Measurements from ENCODE around the gene KCNK13. TPM values are rescaled to one million over a fixed set of nuclear protein-coding genes. Genes with fewer than 3 reads are reported as not detected.
"Not testable (repeated sequence)": the region's sequence is repeated elsewhere in the genome, so short reads cannot be mapped to it uniquely, and the experiment has no call there.

The KCNK13 gene
- polyA plus RNA-seq, 1 donor (not counting 4 experiments of a cell fraction or from before 2014, with no cell fraction given) = 0.03 TPM

- Histone ChIP-seq H3K27ac (ENCODE audit: control insufficient read depth, insufficient read depth, low read length) (no peak overlapping the region), H3K36me3 (ENCODE audit: control insufficient read depth in 2 of 2, extremely low read depth in 1 of 2, insufficient read depth in 2 of 2, low read length in 2 of 2) (no peaks in the 10 kb centered on the region), H3K9me3 (ENCODE audit: control insufficient read depth, low read depth, low read length) (no peaks in the 10 kb centered on the region), H3K4me1 (ENCODE audit: control insufficient read depth, extremely low read depth, insufficient read depth, low read length) (no peaks in the 10 kb centered on the region), H3K9me1 (ENCODE audit: control insufficient read depth, extremely low read depth, insufficient read depth, low read length) (no peaks in the 10 kb centered on the region), H2AFZ (ENCODE audit: control insufficient read depth, low read length) (no peak overlapping the region), H3K9ac (ENCODE audit: control insufficient read depth, extremely low read depth, insufficient read depth, low read length) (no peak overlapping the region), H3K4me2 (ENCODE audit: control insufficient read depth, extremely low read depth, insufficient read depth, low read depth, low read length) (no peak overlapping the region), H3K79me2 (ENCODE audit: control insufficient read depth, insufficient read depth, low read length) (no peaks in the 10 kb centered on the region), H3K27me3 (ENCODE audit: control insufficient read depth, extremely low read depth, insufficient read depth, low read length) (no peaks in the 10 kb centered on the region), H4K20me1 (ENCODE audit: control insufficient read depth, extremely low read depth, insufficient read depth, low read length) (no peaks in the 10 kb centered on the region), H3K4me3 (ENCODE audit: control insufficient read depth in 2 of 3, extremely low read depth in 1 of 3, insufficient read depth in 2 of 3, low read depth in 1 of 3, low read length in 3 of 3) (no peak overlapping the region)
- dilution Hi-C loops (cut with MboI; ENCODE audit: extremely low pct_ligation_motif_present, low sequenced_read_pairs) = no loop called here
- FAIRE-seq = no peak
- DNase-seq (ENCODE audit: low read depth, low spot score) = no peak
- no peak for TF ChIP-seq EZH2 (IDR thresholded peaks at IDR 0.05; ENCODE audit: low read length)
Observed at GRCh38 chr14:90198541-90199060, 136.8 kb downstream of the KCNK13 start.

GRCh38 chr14:90200546-90200945 is 138.8 kb downstream of the KCNK13 start:
- H3K4me2 ChIP-seq (ENCODE audit: control insufficient read depth, extremely low read depth, insufficient read depth, low read depth, low read length); DNase-seq (ENCODE audit: low read depth, low spot score); H3K79me2 ChIP-seq (ENCODE audit: control insufficient read depth, insufficient read depth, low read length); H4K20me1 ChIP-seq (ENCODE audit: control insufficient read depth, extremely low read depth, insufficient read depth, low read length); H3K9ac ChIP-seq (ENCODE audit: control insufficient read depth, extremely low read depth, insufficient read depth, low read length); H3K36me3 ChIP-seq (ENCODE audit: control insufficient read depth in 2 of 2, extremely low read depth in 1 of 2, insufficient read depth in 2 of 2, low read length in 2 of 2); H3K9me3 ChIP-seq (ENCODE audit: control insufficient read depth, low read depth, low read length); dilution Hi-C loops (cut with MboI; ENCODE audit: extremely low pct_ligation_motif_present, low sequenced_read_pairs); H3K9me1 ChIP-seq (ENCODE audit: control insufficient read depth, extremely low read depth, insufficient read depth, low read length); H3K4me3 ChIP-seq (ENCODE audit: control insufficient read depth in 2 of 3, extremely low read depth in 1 of 3, insufficient read depth in 2 of 3, low read depth in 1 of 3, low read length in 3 of 3); H3K27ac ChIP-seq (ENCODE audit: control insufficient read depth, insufficient read depth, low read length); H2AFZ ChIP-seq (ENCODE audit: control insufficient read depth, low read length); FAIRE-seq; H3K27me3 ChIP-seq (ENCODE audit: control insufficient read depth, extremely low read depth, insufficient read depth, low read length); H3K4me1 ChIP-seq (ENCODE audit: control insufficient read depth, extremely low read depth, insufficient read depth, low read length): not testable (repeated sequence)

GRCh38 chr14:90201344-90201743 is 139.6 kb downstream of the KCNK13 start:
- FAIRE-seq = no peak
- Histone ChIP-seq H3K36me3 (ENCODE audit: control insufficient read depth in 2 of 2, extremely low read depth in 1 of 2, insufficient read depth in 2 of 2, low read length in 2 of 2) (no peaks in the 10 kb centered on the region), H3K79me2 (ENCODE audit: control insufficient read depth, insufficient read depth, low read length) (no peaks in the 10 kb centered on the region), H3K9ac (ENCODE audit: control insufficient read depth, extremely low read depth, insufficient read depth, low read length) (no peak overlapping the region), H3K4me2 (ENCODE audit: control insufficient read depth, extremely low read depth, insufficient read depth, low read depth, low read length) (no peak overlapping the region), H3K4me1 (ENCODE audit: control insufficient read depth, extremely low read depth, insufficient read depth, low read length) (no peaks in the 10 kb centered on the region), H3K9me3 (ENCODE audit: control insufficient read depth, low read depth, low read length) (no peaks in the 10 kb centered on the region), H3K9me1 (ENCODE audit: control insufficient read depth, extremely low read depth, insufficient read depth, low read length) (no peaks in the 10 kb centered on the region), H3K27me3 (ENCODE audit: control insufficient read depth, extremely low read depth, insufficient read depth, low read length) (no peaks in the 10 kb centered on the region), H2AFZ (ENCODE audit: control insufficient read depth, low read length) (no peak overlapping the region), H4K20me1 (ENCODE audit: control insufficient read depth, extremely low read depth, insufficient read depth, low read length) (no peaks in the 10 kb centered on the region), H3K4me3 (ENCODE audit: control insufficient read depth in 2 of 3, extremely low read depth in 1 of 3, insufficient read depth in 2 of 3, low read depth in 1 of 3, low read length in 3 of 3) (no peak overlapping the region), H3K27ac (ENCODE audit: control insufficient read depth, insufficient read depth, low read length) (no peak overlapping the region)
- TF ChIP-seq EZH2 (IDR thresholded peaks at IDR 0.05; ENCODE audit: low read length) (no peak), CTCF (optimal IDR thresholded peaks at IDR 0.05 in 1 of 3, IDR thresholded peaks at IDR 0.05 in 1 of 3, conservative IDR thresholded peaks at IDR 0.05 in 1 of 3; ENCODE audit: extremely low read depth in 1 of 3, insufficient read depth in 2 of 3, low read length in 3 of 3) (no peak)
- dilution Hi-C loops (cut with MboI; ENCODE audit: extremely low pct_ligation_motif_present, low sequenced_read_pairs) = no loop called here
- no peak for DNase-seq (ENCODE audit: low read depth, low spot score)
